Heart left ventricle (tissue), 16 donors: ENCODE measurements around the gene TRNP1. TPM values are rescaled to one million over a fixed set of nuclear protein-coding genes. Genes with fewer than 3 reads are reported as not detected.

Experiments used
- ATAC-seq, 4 donors: fragments of 200-7000 bp; cut with Tn5 transposase; one replicate each; pipeline ENCODE4 v1.9.1; 2020 to 2022; ENCODE audit warnings: moderate library complexity in 4 of 4, mild to moderate bottlenecking in 3 of 4, moderate number of reproducible peaks in 1 of 4
- DNase-seq, 5 donors: peaks; one replicate each; pipeline ENCODE4 v3.0.0-alpha.2; 2020
- H3K27ac ChIP-seq, 12 donors: fragments of 200-600 bp; sonication (generic) in 4 of 12; one replicate each; pipeline versions ENCODE4 v1.5.0 to v1.8.0; 2016 to 2022; ENCODE audit warnings: mild to moderate bottlenecking in 2 of 12
- H3K27me3 ChIP-seq, 9 donors: fragments of 200-600 bp; sonication (generic) in 2 of 9; one replicate each; pipeline versions ENCODE4 v1.5.1 to v1.8.0; 2016 to 2022; ENCODE audit warnings: mild to moderate bottlenecking in 3 of 9
- H3K36me3 ChIP-seq, 9 donors: fragments of 200-600 bp; sonication (generic) in 2 of 9; one replicate each; pipeline versions ENCODE4 v1.5.0 to v1.8.0; 2018 to 2022; ENCODE audit warnings: mild to moderate bottlenecking in 2 of 9
- H3K4me1 ChIP-seq, 12 donors: fragments of 200-600 bp; sonication (generic) in 4 of 12; one replicate each; pipeline versions ENCODE4 v1.5.0 to v1.8.0; 2016 to 2022; ENCODE audit warnings: mild to moderate bottlenecking in 3 of 12
- H3K4me3 ChIP-seq, 12 donors: fragments of 200-600 bp; sonication (generic) in 4 of 12; one replicate each; pipeline versions ENCODE4 v1.5.0 to v1.8.0; 2017 to 2022; ENCODE audit warnings: mild to moderate bottlenecking in 9 of 12, moderate library complexity in 4 of 12
- H3K9me3 ChIP-seq, 12 donors: fragments of 200-600 bp; sonication (generic) in 4 of 12; one replicate each; pipeline versions ENCODE4 v1.5.0 to v1.8.0; 2016 to 2022; ENCODE audit warnings: mild to moderate bottlenecking in 1 of 12
- POLR2A ChIP-seq, 2 donors: fragments of 450-650 bp; IDR thresholded peaks; one replicate each; pipeline ENCODE4 v1.6.1; 2017; ENCODE audit warnings: antibody characterized with exemption in 2 of 2, mild to moderate bottlenecking in 2 of 2, moderate library complexity in 2 of 2
- WGBS, 4 donors: extraction: QIAGEN DNeasy Blood & Tissue Kit in 2 of 4; methylation state at CpG; one replicate each; pipeline versions ENCODE4 v1.1.5 to v1.1.7; 2013 to 2018; 5-methylcytosine and 5-hydroxymethylcytosine counted together
- intact Hi-C, 10 donors: fragments of 100-400 bp; cut with DNase I; formaldehyde crosslinking; loops; one replicate each; pipeline versions ENCODE4 v1.11.1 to v1.14.2; 2022
- polyA plus RNA-seq, 2 donors: library from polyadenylated mRNA; stranded (reverse); fragments of 200-250 nt; gene quantifications; one replicate each; pipeline ENCODE4 v1.2.3, GENCODE V29; 2013
- total RNA-seq, 9 donors: library from RNA; depleted of rRNA in 2 of 9; stranded (reverse); fragments of >200 nt in 2 of 9; fragmentation: NEBNext Ultra II Directional in 3 of 9; extraction: Animal tissue kit (Norgen Biotek cat#: 25700) in 3 of 9; gene quantifications; one replicate each; pipeline versions ENCODE4 v1.1.0 to v1.2.4, GENCODE V29; 2016 to 2023
- TF ChIP-seq, protein P1 (sequence below), 12 donors: fragments of 200-600 bp; sonication (generic) in 4 of 12; IDR thresholded peaks; one replicate each; pipeline versions ENCODE4 v1.5.0 to v1.8.0; 2018 to 2022; ENCODE audit warnings: antibody characterized with exemption in 12 of 12, mild to moderate bottlenecking in 5 of 12
- donor health status: ischemic (EF 13 %, LVEDD 7.1; RV severe dilation, severe dysfunction).
- donor health status: healthy with polysubstance abuse.
- donor health status: DM: no; HTN: yes; CAD: no.
- donor health status: DM: no; HTN: no; CAD: no.
- donor health status: ischemic (EF 25% LVEDD 6.9; RV normal size, moderate dysfunction).
- donor health status: ischemic (EF 25% LVEDD 5.7; RV mildly dilated, moderate dysfunction).
- donor health status: healthy.
- donor health status: DM: yes; HTN: yes; CAD: no.
- donor health status: ischemic (EF 35%, LVEDD 5.7; RV mildly dilated, moderate dysfunction).
- donor health status: nonischemic (EF 11% LVEDD 7.7; RV severe dilation, severe dysfunction).
- donor health status: DM: yes; HTN: yes; CAD: no.
- donor health status: PGD.
- donor health status: ischemic (EF 29% LVEDD 5.4; RV normal size, mild dysfunction).
- donor health status: nonischemic (EF 23%, LVEDD 6.1; RV moderate dilation, normal function).

Gene TRNP1
- total and polyA plus RNA-seq, 11 donors, result 16.6 to 68.5 (median 21.7) TPM

DNA sequence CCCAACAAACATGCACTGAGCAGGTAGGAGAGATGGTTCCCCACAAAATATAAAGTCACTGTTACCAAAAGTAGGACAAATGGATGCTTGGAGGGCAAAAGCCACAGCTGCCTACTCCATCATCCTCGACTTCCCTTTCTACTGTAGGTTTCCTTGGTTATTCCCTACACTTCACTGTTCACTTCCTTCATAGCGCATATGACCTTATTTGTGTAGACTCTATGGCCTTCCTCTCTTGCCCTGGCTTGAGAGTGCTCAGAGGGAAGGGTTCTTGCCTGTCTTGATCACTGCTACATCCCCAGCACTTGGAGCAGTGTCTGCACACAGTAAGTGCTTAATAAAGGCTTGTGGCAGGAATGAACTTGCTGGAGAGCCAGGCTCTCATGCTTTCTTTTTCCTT is 14.6 kb upstream of the TRNP1 start:
- Histone ChIP-seq H3K4me1 (no peaks in the 10 kb centered on the region), H3K27me3 (peaks cover 0 to 13% (median 0%) of the 10 kb centered on the region in 9 donors), H3K27ac (no peak overlapping the region), H3K36me3 (no peaks in the 10 kb centered on the region), H3K9me3 (no peaks in the 10 kb centered on the region), H3K4me3 (no peak overlapping the region)
- intact Hi-C loops, result no loop called here
- WGBS, 4 donors, result 49 to 74% (median 60%) methylated on average over 2 of the region's 2 CpGs
- TF ChIP-seq POLR2A (IDR thresholded peaks at IDR 0.05), result no peak
- TF ChIP-seq, protein P1, sequence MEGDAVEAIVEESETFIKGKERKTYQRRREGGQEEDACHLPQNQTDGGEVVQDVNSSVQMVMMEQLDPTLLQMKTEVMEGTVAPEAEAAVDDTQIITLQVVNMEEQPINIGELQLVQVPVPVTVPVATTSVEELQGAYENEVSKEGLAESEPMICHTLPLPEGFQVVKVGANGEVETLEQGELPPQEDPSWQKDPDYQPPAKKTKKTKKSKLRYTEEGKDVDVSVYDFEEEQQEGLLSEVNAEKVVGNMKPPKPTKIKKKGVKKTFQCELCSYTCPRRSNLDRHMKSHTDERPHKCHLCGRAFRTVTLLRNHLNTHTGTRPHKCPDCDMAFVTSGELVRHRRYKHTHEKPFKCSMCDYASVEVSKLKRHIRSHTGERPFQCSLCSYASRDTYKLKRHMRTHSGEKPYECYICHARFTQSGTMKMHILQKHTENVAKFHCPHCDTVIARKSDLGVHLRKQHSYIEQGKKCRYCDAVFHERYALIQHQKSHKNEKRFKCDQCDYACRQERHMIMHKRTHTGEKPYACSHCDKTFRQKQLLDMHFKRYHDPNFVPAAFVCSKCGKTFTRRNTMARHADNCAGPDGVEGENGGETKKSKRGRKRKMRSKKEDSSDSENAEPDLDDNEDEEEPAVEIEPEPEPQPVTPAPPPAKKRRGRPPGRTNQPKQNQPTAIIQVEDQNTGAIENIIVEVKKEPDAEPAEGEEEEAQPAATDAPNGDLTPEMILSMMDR (IDR thresholded peaks at IDR 0.05), result no peak
- DNase-seq (no peak), ATAC-seq (no peak)

DNA sequence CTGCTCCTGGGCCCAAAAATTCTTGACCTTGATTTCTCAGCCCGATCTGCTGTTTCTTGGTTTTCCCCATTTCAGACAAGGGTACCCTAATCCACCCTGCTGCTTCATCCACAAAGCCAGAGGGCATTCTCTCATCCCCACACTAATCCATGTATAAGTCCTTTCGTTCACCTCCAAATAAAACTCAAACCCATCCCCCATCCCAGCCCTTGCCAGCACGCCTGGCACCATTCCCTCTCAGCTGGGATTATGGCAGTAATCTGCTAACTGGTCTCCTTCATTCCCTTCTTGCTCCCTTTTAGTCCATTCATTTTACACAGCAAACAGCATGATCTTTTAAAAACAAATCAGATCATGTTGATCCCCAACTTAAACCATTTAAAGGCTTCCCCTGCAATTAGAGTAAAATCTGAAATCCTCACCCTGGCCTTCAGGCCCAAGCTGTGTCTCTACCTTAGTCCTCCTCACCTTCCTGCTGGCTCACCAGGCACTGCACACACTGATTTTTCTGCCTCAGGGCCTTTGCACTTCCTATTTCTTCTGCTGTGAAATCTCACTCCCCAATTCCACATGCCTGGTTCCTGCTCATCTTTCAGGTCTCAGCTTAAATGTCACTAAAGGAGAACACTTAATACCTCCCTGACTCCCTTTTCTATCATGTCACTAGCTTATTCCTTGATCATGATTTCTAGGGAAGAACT is 12.2 kb upstream of the TRNP1 start:
- H3K9me3 ChIP-seq, result no peaks in the 10 kb centered on the region
- WGBS, 4 donors, result 76 to 83% (median 78%) methylated on average over 3 of the region's 3 CpGs
- TF ChIP-seq, protein P1 (IDR thresholded peaks at IDR 0.05), result no peak
- no peak for TF ChIP-seq POLR2A (IDR thresholded peaks at IDR 0.05)

DNA sequence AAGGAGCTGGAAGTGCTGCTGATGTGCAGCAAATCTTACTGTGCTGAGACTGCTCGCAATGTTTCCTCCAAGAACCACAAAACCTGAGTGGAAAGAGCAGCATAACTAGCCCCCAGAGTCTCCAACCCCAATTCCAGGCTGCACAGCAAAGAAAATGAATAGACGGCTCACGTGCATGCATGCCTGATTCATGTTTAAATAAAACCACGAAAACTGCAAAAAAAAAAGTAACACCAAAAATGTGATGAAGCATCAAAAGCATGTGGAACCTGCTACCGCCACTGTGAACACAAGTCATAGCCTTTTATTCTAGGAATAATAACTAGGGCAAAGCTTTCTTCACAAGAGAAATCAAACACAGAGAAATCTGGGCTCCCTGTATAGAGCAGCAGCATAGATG is 9.6 kb upstream of the TRNP1 start:
- TF ChIP-seq, protein P1 (IDR thresholded peaks at IDR 0.05), result no peak
- TF ChIP-seq POLR2A (IDR thresholded peaks at IDR 0.05), result no peak
- intact Hi-C loops, result no loop called here
- no peaks in the 10 kb centered on the region for H3K36me3 ChIP-seq
- H3K27ac ChIP-seq, result no peak overlapping the region
- H3K4me1 ChIP-seq, result no peaks in the 10 kb centered on the region
- peaks cover 0 to 21% (median 0%) of the 10 kb centered on the region in 9 donors for H3K27me3 ChIP-seq
- WGBS, 4 donors, result 73 to 81% (median 75%) methylated on average over 5 of the region's 5 CpGs
- no peaks in the 10 kb centered on the region for H3K9me3 ChIP-seq
- ATAC-seq (no peak), DNase-seq (peak in 1 of 5 donors; percentile 2)
- H3K4me3 ChIP-seq, result no peak overlapping the region

More for the DNA sequence above, 12.2 kb upstream of the TRNP1 start:
- no peaks in the 10 kb centered on the region for H3K4me1 ChIP-seq
- ATAC-seq (no peak), DNase-seq (peak in 1 of 5 donors; percentile 11)
- no peak overlapping the region for H3K27ac ChIP-seq
- no peaks in the 10 kb centered on the region for H3K36me3 ChIP-seq
- no peak overlapping the region for H3K4me3 ChIP-seq
- intact Hi-C loops, result no loop called here
- H3K27me3 ChIP-seq, result peaks cover 0 to 21% (median 0%) of the 10 kb centered on the region in 9 donors

DNA sequence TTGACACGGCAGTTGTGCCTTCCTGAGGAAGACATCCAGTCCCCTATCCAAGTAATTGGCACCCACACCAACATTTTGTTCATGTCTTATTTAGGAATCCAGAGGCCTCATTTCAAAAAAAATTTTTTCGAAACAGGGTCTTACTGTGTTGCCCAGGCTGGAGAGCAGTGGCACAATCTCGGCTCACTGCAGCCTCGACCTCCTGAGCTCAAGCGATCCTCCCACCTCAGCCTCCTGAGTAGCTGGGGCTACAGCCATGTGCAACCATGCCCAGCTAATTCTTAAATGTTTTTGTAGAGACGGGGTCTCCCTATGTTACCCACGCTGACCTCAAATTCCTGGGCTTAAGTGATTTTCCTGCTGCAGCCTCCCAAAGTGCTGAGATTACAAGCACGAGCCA is 9.2 kb upstream of the TRNP1 start:
- no peaks in the 10 kb centered on the region for H3K36me3 ChIP-seq
- peaks cover 0 to 21% (median 0%) of the 10 kb centered on the region in 9 donors for H3K27me3 ChIP-seq
- no peak overlapping the region for H3K4me3 ChIP-seq
- intact Hi-C loops, result no loop called here
- no peaks in the 10 kb centered on the region for H3K4me1 ChIP-seq
- H3K27ac ChIP-seq, result no peak overlapping the region
- ATAC-seq, result no peak
- DNase-seq, result peak in 2 of 5 donors; percentile 4
- 75 to 81% (median 78%) methylated on average over 8 of the region's 8 CpGs for WGBS, 4 donors
- TF ChIP-seq, protein P1 (IDR thresholded peaks at IDR 0.05), result no peak
- no peak for TF ChIP-seq POLR2A (IDR thresholded peaks at IDR 0.05)
- H3K9me3 ChIP-seq, result no peaks in the 10 kb centered on the region
